Measurements from ENCODE around the gene TRIM50.

- TF ChIP-seq CTCF (IDR thresholded peaks at IDR 0.05) (no peak), POLR2A (IDR thresholded peaks at IDR 0.05) (no peak)
These were observed 24.3 kb downstream of the TRIM50 start for GRCh38 chr7:73303546-73303945.
